ENCODE data around the gene POLH.
"Not testable (repeated sequence)": the region's sequence is repeated elsewhere in the genome, so short reads cannot be mapped to it uniquely, and the experiment has no call there.

Gene POLH

DNA sequence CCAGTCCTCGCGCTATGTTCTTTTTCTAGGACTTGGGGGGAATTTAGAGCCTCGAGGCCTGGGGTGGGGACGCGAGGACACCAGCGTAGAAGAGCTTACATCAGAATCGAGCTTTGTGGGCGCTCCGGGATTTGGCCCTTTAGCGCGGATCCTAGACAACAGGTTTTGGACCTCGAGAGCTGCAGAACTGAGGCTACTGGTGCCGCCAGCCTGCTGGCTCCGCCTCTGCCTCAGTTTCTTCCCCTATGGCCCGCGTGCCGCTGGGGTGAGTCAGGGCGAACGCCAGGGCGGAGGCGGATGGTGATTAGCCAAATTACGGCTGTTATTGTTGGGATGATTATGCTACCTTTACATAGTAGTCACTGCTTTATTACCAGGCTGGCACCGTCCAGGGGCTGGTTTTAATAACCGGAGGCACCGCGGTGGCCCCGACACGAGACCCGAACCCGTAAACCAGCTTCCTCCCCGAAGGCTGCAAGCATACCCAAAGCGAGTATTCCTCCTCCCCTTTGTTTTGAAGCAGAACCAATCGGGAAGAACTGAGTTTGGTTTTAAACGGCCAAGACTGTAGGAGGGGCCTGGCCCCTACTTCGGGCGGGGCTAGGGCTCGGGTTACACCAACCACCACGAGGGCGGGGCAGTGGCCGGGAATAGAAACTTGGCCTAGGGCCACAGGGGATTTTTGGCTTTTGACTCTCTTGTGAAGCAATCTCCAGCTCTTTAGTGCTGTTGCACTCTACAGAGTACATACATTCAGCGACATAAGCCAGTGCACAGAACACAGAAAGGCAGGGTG, 53.7 kb downstream of the POLH start:
- in situ Hi-C loops (cut with MboI; ENCODE audit: low sequenced_read_pairs): no loop called here

DNA sequence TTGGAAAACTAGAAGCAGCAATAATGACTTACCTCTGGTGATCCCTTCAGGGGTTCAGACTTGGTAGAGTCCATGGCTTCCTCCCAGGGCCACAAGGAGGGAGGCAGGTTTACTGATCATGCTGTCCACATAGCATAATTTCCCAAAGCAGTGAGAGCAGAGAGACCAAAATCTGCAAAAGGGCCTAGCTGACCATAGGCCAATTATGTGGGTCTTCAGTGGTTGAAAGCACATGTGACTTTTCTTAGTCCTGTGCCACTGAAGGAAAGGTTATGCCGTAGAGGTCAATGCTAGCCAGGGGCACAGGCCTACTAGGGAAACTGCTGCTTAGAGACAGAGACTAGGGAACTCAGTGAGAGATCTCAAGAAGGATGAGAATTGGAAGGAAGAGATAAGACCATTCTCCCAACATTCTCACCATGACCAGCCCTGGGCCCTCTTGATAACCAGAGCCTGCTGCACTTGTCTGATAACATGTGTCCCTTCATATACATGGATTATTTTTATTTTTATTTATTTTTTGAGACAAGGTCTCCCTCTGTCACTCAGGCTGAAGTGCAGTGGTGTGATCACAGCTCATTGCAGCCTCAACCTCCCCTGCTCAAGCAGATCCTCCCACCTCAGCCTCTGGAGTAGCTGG, 55.1 kb downstream of the POLH start:
- in situ Hi-C loops (cut with MboI; ENCODE audit: low sequenced_read_pairs): no loop called here

DNA sequence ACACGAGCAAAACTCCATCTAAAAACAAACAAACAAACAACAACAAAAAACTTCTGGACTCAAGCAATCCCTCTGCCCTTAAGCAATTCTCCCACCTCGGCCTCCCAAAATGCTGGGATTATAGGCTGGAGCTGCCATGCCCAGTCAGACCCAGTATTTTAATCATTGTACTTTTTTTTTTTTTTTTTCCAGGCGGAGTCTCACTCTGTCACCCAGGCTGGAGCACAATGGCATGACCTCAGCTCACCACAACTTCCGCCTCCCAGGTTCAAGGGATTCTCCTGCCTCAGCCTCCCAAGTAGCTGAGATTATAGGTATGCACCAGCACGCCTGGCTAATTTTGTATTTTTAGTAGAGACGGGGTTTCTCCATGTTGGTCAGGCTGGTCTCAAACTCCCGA, 57.0 kb downstream of the POLH start:
- in situ Hi-C loops (cut with MboI; ENCODE audit: low sequenced_read_pairs): not testable (repeated sequence)

DNA sequence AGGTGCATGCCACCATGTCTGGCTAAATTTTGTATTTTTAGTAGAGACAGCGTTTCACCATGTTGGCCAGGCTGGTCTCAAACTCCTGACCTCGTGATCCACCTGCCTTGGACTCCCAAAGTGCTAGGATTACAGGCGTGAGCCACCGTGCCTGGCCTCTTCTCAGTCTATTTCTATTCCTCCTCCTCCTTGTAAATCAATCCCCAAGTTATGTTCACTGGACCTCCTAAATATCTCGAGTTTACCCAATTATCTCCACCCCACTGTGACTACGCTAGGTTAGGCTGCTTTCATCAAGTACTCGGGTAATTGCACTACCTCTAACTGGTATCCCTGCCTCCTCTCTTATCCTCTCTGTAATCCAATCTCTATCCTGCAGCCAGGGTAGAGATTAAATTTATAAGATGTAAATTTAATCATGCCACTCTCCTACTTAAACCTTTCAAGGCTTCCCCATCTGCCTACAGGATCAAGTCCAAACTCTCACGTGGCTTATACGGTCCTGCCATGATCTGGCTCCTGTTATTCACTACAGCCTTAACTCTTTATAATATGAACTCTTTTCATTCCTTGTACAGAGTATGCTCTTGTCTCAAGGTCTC, 58.8 kb downstream of the POLH start:
- in situ Hi-C loops (cut with MboI; ENCODE audit: low sequenced_read_pairs): no loop called here

DNA sequence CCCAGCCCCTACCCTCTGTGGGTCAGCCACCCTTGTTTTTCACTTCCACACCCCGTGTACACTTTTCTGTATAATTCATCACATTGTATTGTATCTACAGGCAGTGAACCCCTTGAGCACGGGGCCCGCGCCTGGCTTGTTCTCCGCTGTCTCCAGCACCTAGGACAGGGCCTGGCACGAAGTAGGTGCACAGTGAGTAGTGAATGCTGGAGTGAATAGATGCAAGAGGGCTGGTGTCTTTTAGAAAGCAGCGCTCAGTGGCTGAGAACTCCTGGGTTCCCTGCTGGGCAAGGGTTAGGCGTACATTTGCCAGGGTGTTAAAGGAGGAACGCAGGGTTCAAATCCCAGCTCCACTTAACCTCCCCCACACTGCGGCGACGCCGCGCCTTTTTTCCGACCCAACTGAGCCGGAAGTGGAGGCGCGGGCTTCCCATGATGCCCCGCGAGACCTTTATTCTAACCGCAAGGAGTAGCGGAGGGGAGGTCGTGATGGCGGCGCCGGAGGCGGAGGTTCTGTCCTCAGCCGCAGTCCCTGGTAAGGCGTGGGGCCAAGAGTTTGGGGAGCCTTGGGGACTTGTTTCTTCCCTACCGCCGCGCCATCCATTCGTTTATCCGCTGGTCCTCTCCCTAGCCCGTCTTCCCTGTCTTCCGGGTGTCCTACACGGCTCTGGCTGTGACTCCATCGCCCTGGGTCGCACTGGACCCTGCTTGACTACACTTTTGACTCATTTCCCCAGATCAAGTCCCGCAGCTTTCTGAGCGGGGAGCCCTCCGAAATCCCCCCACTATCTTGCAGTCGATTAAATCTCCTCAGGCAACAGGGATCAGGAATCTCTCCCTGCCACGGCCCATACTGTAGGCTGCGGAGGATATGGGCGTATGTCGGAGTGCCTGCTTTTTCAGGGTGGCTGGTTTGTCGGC, 59.7 kb downstream of the POLH start, which contains the start of gene MAD2L1BP:
Gene MAD2L1BP (plus strand): TSS at position 454 of the 921 bp plus-strand sequence. CDS start 36 bp downstream, at position 490.
- in situ Hi-C loops (cut with MboI; ENCODE audit: low sequenced_read_pairs): no loop called here

DNA sequence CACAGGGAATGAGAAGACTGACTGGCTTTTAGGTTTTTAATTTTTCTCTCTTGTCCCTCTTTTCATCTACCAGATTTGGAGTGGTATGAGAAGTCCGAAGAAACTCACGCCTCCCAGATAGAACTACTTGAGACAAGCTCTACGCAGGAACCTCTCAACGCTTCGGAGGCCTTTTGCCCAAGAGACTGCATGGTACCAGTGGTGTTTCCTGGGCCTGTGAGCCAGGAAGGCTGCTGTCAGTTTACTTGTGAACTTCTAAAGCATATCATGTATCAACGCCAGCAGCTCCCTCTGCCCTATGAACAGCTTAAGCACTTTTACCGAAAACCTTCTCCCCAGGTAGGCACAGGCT, 60.3 kb downstream of the POLH start:
- in situ Hi-C loops (cut with MboI; ENCODE audit: low sequenced_read_pairs): no loop called here

DNA sequence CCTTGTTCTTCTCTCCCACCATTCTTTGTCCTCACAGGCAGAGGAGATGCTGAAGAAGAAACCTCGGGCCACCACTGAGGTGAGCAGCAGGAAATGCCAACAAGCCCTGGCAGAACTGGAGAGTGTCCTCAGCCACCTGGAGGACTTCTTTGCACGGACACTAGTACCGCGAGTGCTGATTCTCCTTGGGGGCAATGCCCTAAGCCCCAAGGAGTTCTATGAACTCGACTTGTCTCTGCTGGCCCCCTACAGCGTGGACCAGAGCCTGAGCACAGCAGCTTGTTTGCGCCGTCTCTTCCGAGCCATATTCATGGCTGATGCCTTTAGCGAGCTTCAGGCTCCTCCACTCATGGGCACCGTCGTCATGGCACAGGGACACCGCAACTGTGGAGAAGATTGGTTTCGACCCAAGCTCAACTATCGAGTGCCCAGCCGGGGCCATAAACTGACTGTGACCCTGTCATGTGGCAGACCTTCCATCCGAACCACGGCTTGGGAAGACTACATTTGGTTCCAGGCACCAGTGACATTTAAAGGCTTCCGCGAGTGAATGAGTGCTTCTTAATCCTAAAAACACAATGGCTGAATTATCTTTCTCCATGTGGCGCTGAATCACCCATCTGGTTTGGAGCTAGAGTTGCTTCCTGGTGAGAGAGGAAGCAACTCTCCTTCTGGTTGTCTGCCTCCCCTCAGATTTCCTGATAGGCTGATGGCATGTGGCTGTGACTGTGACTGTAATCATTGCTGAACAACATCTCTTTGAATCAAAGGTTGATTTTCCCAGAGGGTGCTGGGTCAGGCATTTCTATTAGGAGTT, 64.2 kb downstream of the POLH start:
- in situ Hi-C loops (cut with MboI; ENCODE audit: low sequenced_read_pairs): no loop called here

DNA sequence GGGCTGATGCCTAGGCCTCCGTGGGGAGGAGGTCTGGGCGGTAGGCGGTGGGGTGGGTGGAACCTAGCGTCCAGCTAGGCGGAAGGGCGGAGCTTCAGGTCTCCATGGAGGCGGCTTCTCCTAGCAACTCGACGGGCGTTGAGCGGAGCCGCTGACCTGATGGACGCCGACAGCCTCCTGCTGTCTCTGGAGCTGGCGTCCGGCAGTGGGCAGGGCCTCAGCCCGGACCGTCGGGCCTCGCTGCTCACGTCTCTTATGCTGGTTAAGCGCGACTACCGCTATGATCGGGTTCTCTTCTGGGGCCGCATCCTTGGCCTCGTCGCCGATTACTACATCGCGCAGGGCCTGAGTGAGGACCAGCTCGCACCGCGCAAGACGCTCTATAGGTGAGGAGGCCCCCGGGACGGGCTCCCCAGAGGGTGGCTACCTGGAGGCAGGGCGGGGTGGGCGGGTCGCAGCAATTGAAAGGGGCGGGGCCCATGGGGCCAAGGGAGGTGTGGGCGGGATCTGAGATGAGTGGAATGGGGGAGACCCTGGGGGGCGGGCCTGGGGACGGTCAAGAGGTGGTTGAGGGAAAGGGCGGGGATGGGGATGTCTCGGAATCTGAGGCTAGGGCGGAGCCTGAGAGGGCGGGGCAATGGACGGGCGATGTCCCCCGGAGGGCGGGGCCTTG, 69.1 kb downstream of the POLH start, which contains the start of gene RSPH9:
Gene RSPH9 (plus strand): TSS at position 97 of the 673 bp plus-strand sequence. CDS start 63 bp downstream, at position 160.
- in situ Hi-C loops (cut with MboI; ENCODE audit: low sequenced_read_pairs): no loop called here

DNA sequence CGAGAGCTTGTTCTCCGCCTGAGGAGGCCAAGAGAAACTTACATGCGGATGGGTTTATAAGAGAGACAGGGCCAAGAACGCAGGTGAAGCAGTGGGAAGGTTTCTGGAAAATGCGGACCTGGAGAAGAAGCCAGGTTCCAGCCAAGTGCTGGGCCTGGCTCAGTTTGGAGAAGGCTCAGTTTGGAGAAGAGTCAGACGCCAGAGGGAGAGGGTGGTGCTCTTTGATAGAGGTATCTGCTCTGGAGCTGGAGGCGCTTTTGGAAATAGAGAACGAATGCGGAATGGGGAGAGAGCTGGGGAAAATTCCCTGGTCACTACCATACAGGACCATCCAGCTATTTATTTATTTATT, 69.6 kb downstream of the POLH start:
- in situ Hi-C loops (cut with MboI; ENCODE audit: low sequenced_read_pairs): no loop called here

DNA sequence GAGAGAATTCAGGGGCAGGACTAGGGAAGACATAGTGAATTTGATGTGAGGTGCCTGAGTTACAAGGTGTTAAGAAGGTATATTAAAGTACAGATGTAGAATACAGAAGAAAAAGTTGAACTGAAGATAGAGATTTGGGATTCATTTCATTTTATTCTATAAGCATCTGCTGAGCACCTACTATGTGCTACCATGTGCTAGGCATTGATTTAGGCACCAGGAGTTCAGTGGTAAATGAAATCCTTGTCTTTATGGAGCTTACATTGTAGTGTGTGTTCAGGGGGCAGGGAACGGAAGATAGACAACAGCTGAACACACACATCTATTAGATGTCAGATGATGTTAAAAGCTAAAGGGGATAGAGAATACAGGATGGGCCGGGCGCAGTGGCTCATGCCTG, 71.6 kb downstream of the POLH start:
- in situ Hi-C loops (cut with MboI; ENCODE audit: low sequenced_read_pairs): no loop called here

DNA sequence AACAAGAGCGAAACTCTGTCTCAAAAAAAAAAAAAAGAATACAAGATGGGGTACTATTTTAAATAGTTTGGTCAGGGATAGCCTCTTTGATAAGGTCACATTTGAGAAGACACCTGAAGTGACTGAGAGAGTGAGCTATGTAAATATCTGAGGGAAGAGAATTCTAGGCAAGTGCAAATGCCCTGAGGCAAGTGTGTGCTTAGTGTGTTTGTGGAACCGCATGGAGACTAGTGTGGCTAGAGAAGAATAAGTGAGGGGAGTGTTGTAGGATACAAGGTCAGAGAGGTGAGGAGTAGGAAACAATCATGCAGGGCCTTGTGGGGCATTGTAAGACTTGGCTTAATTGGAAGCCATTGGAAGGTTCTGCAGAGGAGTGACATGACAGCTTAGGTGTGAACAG, 72.3 kb downstream of the POLH start:
- in situ Hi-C loops (cut with MboI; ENCODE audit: low sequenced_read_pairs): no loop called here

DNA sequence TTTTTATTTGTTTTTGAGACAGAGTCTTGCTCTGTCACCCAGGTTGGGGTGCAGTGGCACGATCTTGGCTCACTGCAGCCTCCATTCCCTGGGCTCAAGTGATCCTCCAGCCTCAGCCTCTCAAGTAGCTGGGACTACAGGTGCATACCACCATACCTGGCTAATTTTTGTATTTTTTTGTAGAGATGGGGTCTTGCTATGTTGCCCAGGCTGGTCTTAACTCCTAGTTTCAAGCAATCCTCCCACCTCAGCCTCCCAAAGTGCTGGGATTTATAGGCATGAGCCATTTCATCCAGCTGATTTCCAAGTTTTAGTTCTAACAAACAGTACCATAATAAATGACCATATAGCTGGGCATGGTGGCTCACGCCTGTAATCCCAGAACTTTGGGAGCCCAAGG, 76.8 kb downstream of the POLH start:
- in situ Hi-C loops (cut with MboI; ENCODE audit: low sequenced_read_pairs): not testable (repeated sequence)

DNA sequence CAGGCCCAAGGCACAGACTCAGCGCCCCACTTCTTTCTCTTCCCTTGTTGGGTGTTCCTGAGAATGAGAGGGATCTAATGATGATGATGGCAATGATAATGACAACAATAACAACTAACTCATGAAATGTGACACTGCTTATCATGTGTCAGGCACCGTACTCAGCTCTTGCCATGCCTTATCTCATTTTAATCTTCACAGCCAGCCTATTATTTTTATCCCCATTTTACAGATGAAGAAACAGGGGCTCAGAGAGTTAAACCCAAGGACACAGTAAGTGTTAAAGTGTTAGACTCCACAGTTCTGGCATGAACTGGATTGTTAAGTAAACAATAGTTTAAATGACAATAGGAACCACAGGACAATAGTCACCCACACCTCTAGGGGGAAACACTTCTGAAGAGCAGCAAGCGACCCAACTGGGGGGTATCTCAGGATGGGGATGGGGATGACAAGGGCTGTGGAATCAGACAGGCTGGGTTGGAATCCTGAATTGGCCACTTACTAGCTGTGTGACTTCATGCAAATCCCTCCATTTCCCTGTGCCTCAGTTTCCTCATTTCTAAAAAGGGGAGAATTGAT, 81.3 kb downstream of the POLH start:
- in situ Hi-C loops (cut with MboI; ENCODE audit: low sequenced_read_pairs): no loop called here

DNA sequence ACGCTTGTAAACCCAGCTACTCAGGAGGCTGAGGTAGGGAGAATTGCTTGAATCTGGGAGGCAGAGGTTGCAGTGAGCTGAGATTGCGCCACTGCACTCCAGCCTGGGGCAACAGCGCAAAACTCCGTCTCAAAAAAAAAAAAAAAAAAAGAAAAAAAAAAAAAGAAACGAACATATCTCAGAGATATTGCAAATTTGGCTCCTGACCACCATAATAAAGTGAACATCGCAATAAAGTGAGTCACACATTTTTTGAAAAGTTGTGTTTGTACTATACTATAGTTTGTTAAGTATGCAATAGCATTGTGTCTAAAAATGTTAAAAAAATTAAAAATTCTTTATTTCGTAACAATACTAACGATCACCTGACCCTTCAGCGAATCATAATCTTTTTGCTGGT, 82.2 kb downstream of the POLH start:
- in situ Hi-C loops (cut with MboI; ENCODE audit: low sequenced_read_pairs): no loop called here

DNA sequence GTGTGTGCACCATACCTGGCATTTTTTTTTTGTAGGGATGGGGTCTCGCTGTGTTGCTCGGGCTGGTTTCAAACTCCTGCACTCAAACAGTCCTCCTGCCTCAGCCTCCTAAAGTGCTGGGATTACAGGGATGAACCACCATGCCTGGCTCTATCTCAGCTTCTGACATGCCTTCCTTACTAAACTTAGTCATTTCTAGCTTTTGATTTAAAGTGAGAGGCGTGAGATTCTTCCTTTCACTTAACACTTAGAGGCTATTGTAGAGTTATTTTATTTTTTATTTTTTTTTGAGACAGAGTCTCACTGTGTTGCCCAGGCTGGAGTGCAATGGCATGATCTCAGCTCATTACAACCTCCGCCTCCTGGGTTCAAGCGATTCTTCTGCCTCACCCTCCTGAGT, 87.0 kb downstream of the POLH start:
- in situ Hi-C loops (cut with MboI; ENCODE audit: low sequenced_read_pairs): not testable (repeated sequence)

Measured in hTERT RPE-1 (cell line).